Measurements from ENCODE around the gene LGR5.
A peak's percentile ranks its signal among the peaks of the same experiment; 100 is the strongest.
"Not testable (repeated sequence)": the region's sequence is repeated elsewhere in the genome, so short reads cannot be mapped to it uniquely, and the experiment has no call there.

The LGR5 gene

GRCh38 chr12:71552728-71553501 lies 113.3 kb downstream of the LGR5 start:
- no peak for DNase-seq

- no peak for DNase-seq
Observed at GRCh38 chr12:71555191-71555590, 115.6 kb downstream of the LGR5 start.

- not testable (repeated sequence) for DNase-seq
Observed at GRCh38 chr12:71555789-71556188, 116.2 kb downstream of the LGR5 start.

- no peak for DNase-seq
Observed at GRCh38 chr12:71556448-71556847, 116.8 kb downstream of the LGR5 start.

GRCh38 chr12:71556875-71557274 lies 117.3 kb downstream of the LGR5 start:
- no peak for DNase-seq

- no peak for DNase-seq
Observed at GRCh38 chr12:71558445-71558844, 118.8 kb downstream of the LGR5 start.

GRCh38 chr12:71562676-71563595 lies 123.3 kb downstream of the LGR5 start:
- no peak for DNase-seq

GRCh38 chr12:71565535-71565934 lies 125.9 kb downstream of the LGR5 start:
- DNase-seq: no peak

GRCh38 chr12:71566655-71567054 lies 127.1 kb downstream of the LGR5 start:
- peak in 2 of 4 experiments; percentile 6 to 12 for DNase-seq

- DNase-seq: peak; percentile 22 to 55 (median 39)
Observed at GRCh38 chr12:71567537-71567936, 127.9 kb downstream of the LGR5 start.

GRCh38 chr12:71569885-71570284 lies 130.3 kb downstream of the LGR5 start:
- not testable (repeated sequence) for DNase-seq

- no peak for DNase-seq
Observed at GRCh38 chr12:71576496-71576895, 136.9 kb downstream of the LGR5 start.

GRCh38 chr12:71578694-71579258 lies 139.2 kb downstream of the LGR5 start:
- no peak for DNase-seq

GRCh38 chr12:71581206-71581605 lies 141.6 kb downstream of the LGR5 start:
- no peak for DNase-seq

- no peak for DNase-seq
Observed at GRCh38 chr12:71582925-71583324, 143.3 kb downstream of the LGR5 start.

- DNase-seq: no peak
Observed at GRCh38 chr12:71584356-71584755, 144.8 kb downstream of the LGR5 start.

GRCh38 chr12:71585218-71585617 lies 145.6 kb downstream of the LGR5 start:
- DNase-seq: no peak

- no peak for DNase-seq
Observed at GRCh38 chr12:71587012-71587411, 147.4 kb downstream of the LGR5 start.

GRCh38 chr12:71589478-71589881 lies 149.9 kb downstream of the LGR5 start:
- DNase-seq: no peak

GRCh38 chr12:71591601-71592000 lies 152.0 kb downstream of the LGR5 start:
- DNase-seq: no peak

GRCh38 chr12:71592841-71593240 lies 153.2 kb downstream of the LGR5 start:
- no peak for DNase-seq

- no peak for DNase-seq
Observed at GRCh38 chr12:71594214-71594948, 154.8 kb downstream of the LGR5 start.

- no peak for DNase-seq
Observed at GRCh38 chr12:71599210-71599609, 159.6 kb downstream of the LGR5 start.
